Motor neuron (in vitro differentiated cells): ENCODE measurements around the gene ZC3HAV1. TPM values are rescaled to one million over a fixed set of nuclear protein-coding genes. Genes with fewer than 3 reads are reported as not detected.
"Not testable (repeated sequence)": the region's sequence is repeated elsewhere in the genome, so short reads cannot be mapped to it uniquely, and the experiment has no call there.

Experiments used
- ATAC-seq, 8 experiments: fragments of 200-7000 bp; cut with Tn5 transposase; replicated peaks in 6 of 8; 2 replicates each; pipeline ENCODE4 v1.8.0; 2021; ENCODE audit warnings: mild to moderate bottlenecking in 8 of 8, moderate library complexity in 8 of 8
- H3K27ac ChIP-seq, 2 donors: fragments of 250-450 bp; sonication (Bioruptor Pico); 2 replicates each; pipeline ENCODE4 v1.9.0; 2021; ENCODE audit warnings: antibody characterized with exemption in 2 of 2, mild to moderate bottlenecking in 2 of 2, moderate library complexity in 1 of 2
- H3K4me1 ChIP-seq, 2 donors: fragments of 250-450 bp; sonication (Bioruptor Pico); replicated peaks in 1 of 2; 2 replicates each; pipeline ENCODE4 v1.6.1; 2021; ENCODE audit warnings: antibody characterized with exemption in 2 of 2, mild to moderate bottlenecking in 2 of 2, moderate library complexity in 1 of 2
- H3K4me3 ChIP-seq, 5 donors: fragments of 250-450 bp; sonication (Bioruptor Pico); 2 replicates each; pipeline ENCODE4 v1.9.0; 2021; ENCODE audit warnings: antibody characterized with exemption in 5 of 5, mild to moderate bottlenecking in 5 of 5, moderate library complexity in 4 of 5
- WGBS, 10 experiments: fragments of 450-650 bp; shearing (Covaris generic); methylation state at CpG; one replicate each; pipeline ENCODE4 v1.0.0; 2022; 5-methylcytosine and 5-hydroxymethylcytosine counted together
- in situ Hi-C, 9 experiments: fragments of 400-800 bp; cut with MboI; loops; one replicate each; pipeline ENCODE4 v1.15.0; 2021; ENCODE audit warnings: low sequenced_read_pairs in 9 of 9, low pct_unique_long_range_greater_than_20kb in 2 of 9; ENCODE audit not compliant: unreplicated experiment in 9 of 9
- total RNA-seq, 8 experiments: library from RNA; unstranded; fragments of 300-600 nt; gene quantifications; 2 replicates each; pipeline versions ENCODE4 v1.2.3 to v1.2.4, GENCODE V29; 2022

Gene ZC3HAV1
- total RNA-seq, 8 experiments from 2014 or later: 4.8 to 62.3 (median 18.1) TPM

- peak overlapping the region in 1 of 2 donors; percentile 72 for H3K27ac ChIP-seq
- 0 to 10% (median 3%) methylated on average over 1 to 10 of the region's 61 CpGs; no CpG with 5 or more reads in 1 of the 10 experiments for WGBS, 10 experiments
- H3K4me3 ChIP-seq: peak overlapping the region; percentile 52 to 86 (median 76)
- in situ Hi-C loops: no loop called here
- H3K4me1 ChIP-seq: peaks cover 0 to 12% of the 10 kb centered on the region in 2 donors
- peak; percentile 12 to 69 (median 64) for ATAC-seq
Observed at GRCh38 chr7:139108266-139109187, 993 bp downstream of the ZC3HAV1 start.

- Histone ChIP-seq H3K27ac (no peak overlapping the region), H3K4me3 (peak overlapping the region in 1 of 5 donors; percentile 7), H3K4me1 (peaks cover 0 to 12% of the 10 kb centered on the region in 2 donors)
- ATAC-seq: no peak
- WGBS, 10 experiments: 17 to 100% (median 64%) methylated on average over 1 to 2 of the region's 2 CpGs
- in situ Hi-C loops: no loop called here
Observed at GRCh38 chr7:139106959-139107358, 2.6 kb downstream of the ZC3HAV1 start.

- H3K4me1 ChIP-seq: peaks cover 0 to 12% of the 10 kb centered on the region in 2 donors
- in situ Hi-C loops, H3K4me3 ChIP-seq, ATAC-seq, H3K27ac ChIP-seq: not testable (repeated sequence)
- WGBS, 10 experiments: 77 to 100% (median 95%) methylated on average over 1 to 7 of the region's 7 CpGs; no CpG with 5 or more reads in 2 of the 10 experiments
Observed at GRCh38 chr7:139106227-139106626, 3.3 kb downstream of the ZC3HAV1 start.

GRCh38 chr7:139105484-139105883 lies 4.0 kb downstream of the ZC3HAV1 start:
- Histone ChIP-seq H3K27ac (no peak overlapping the region), H3K4me1 (peaks cover 0 to 12% of the 10 kb centered on the region in 2 donors), H3K4me3 (no peak overlapping the region)
- in situ Hi-C loops: no loop called here
- no peak for ATAC-seq
- WGBS, 10 experiments: 33 to 100% (median 94%) methylated on average over 1 to 3 of the region's 3 CpGs

GRCh38 chr7:139104091-139104450 lies 5.4 kb downstream of the ZC3HAV1 start:
- H3K4me3 ChIP-seq: no peak overlapping the region
- in situ Hi-C loops: no loop called here
- no peak overlapping the region for H3K27ac ChIP-seq
- H3K4me1 ChIP-seq: peaks cover 0 to 9% of the 10 kb centered on the region in 2 donors
- ATAC-seq: no peak
- WGBS, 10 experiments: 81 to 100% (median 94%) methylated on average over 3 to 8 of the region's 8 CpGs; no CpG with 5 or more reads in 1 of the 10 experiments

GRCh38 chr7:139103057-139103815 lies 6.3 kb downstream of the ZC3HAV1 start:
- in situ Hi-C loops: no loop called here
- no peak for ATAC-seq
- WGBS, 10 experiments: 82 to 100% (median 94%) methylated on average over 2 to 5 of the region's 5 CpGs

GRCh38 chr7:139101637-139102158 lies 7.8 kb downstream of the ZC3HAV1 start:
- H3K27ac ChIP-seq, H3K4me1 ChIP-seq, H3K4me3 ChIP-seq, ATAC-seq, in situ Hi-C loops: not testable (repeated sequence)
- WGBS, 10 experiments: no CpG with 5 or more reads among the region's 4 CpGs

More at GRCh38 chr7:139103057-139103815, 6.3 kb downstream of the ZC3HAV1 start:
- Histone ChIP-seq H3K27ac (no peak overlapping the region), H3K4me3 (no peak overlapping the region), H3K4me1 (peaks cover 0 to 9% of the 10 kb centered on the region in 2 donors)

GRCh38 chr7:139099172-139099947 lies 10.2 kb downstream of the ZC3HAV1 start:
- in situ Hi-C loops: no loop called here
- Histone ChIP-seq H3K4me3 (no peak overlapping the region), H3K27ac (no peak overlapping the region), H3K4me1 (peaks cover 0 to 3% of the 10 kb centered on the region in 2 donors)
- ATAC-seq: peak in 4 of 8 experiments; percentile 17 to 56 (median 45)
- 74 to 96% (median 85%) methylated on average over 2 to 7 of the region's 8 CpGs for WGBS, 10 experiments

- H3K4me3 ChIP-seq: no peak overlapping the region
- in situ Hi-C loops: no loop called here
- no peak for ATAC-seq
- 80 to 100% (median 89%) methylated on average over 1 to 8 of the region's 13 CpGs; no CpG with 5 or more reads in 1 of the 10 experiments for WGBS, 10 experiments
- no peak overlapping the region for H3K27ac ChIP-seq
- peaks cover 0 to 4% of the 10 kb centered on the region in 2 donors for H3K4me1 ChIP-seq
Observed at GRCh38 chr7:139095194-139095659, 14.3 kb downstream of the ZC3HAV1 start.

- Histone ChIP-seq H3K4me1 (peaks cover 0 to 4% of the 10 kb centered on the region in 2 donors), H3K4me3 (no peak overlapping the region), H3K27ac (no peak overlapping the region)
- 33 to 91% (median 68%) methylated on average over 2 to 6 of the region's 9 CpGs; no CpG with 5 or more reads in 1 of the 10 experiments for WGBS, 10 experiments
- ATAC-seq: peak in 3 of 8 experiments; percentile 65 to 86 (median 73)
- in situ Hi-C loops: no loop called here
Observed at GRCh38 chr7:139094596-139094995, 14.9 kb downstream of the ZC3HAV1 start.

GRCh38 chr7:139094030-139094429 lies 15.5 kb downstream of the ZC3HAV1 start:
- no peak for ATAC-seq
- 40 to 100% (median 92%) methylated on average over 1 to 3 of the region's 3 CpGs for WGBS, 10 experiments
- H3K27ac ChIP-seq: no peak overlapping the region
- H3K4me1 ChIP-seq: peaks cover 0 to 4% of the 10 kb centered on the region in 2 donors
- no peak overlapping the region for H3K4me3 ChIP-seq
- in situ Hi-C loops: no loop called here

GRCh38 chr7:139093512-139093911 lies 16.0 kb downstream of the ZC3HAV1 start:
- 60 to 80% (median 67%) methylated on average over 1 to 3 of the region's 10 CpGs; no CpG with 5 or more reads in 6 of the 10 experiments for WGBS, 10 experiments
- H3K4me1 ChIP-seq, H3K4me3 ChIP-seq, H3K27ac ChIP-seq, ATAC-seq, in situ Hi-C loops: not testable (repeated sequence)
